ENCODE results near the gene WNT8A.

The WNT8A gene

GRCh38 chr5:138105709-138106108 lies 21.9 kb downstream of the WNT8A start:
- POLR2A ChIA-PET: no interaction called here
- TF ChIP-seq ZNF121 (tag by site-specific recombination; IDR thresholded peaks at IDR 0.05) (peak; percentile 79; the same call in 1 of the 2 replicates), ZNF488 (tag by site-specific recombination; IDR thresholded peaks at IDR 0.05) (no peak), ZNF324 (tag by site-specific recombination; IDR thresholded peaks at IDR 0.05) (no peak), ZIC2 (tag by site-specific recombination; IDR thresholded peaks at IDR 0.05) (no peak), ZNF398 (tag by site-specific recombination; IDR thresholded peaks at IDR 0.05) (no peak)
- no peaks in the 10 kb centered on the region for H3K36me3 ChIP-seq (ENCODE audit: control insufficient read depth in 2 of 2, insufficient read depth in 1 of 2, low read length in 2 of 2)
- no peaks in the 10 kb centered on the region for H3K9me3 ChIP-seq (ENCODE audit: control insufficient read depth, insufficient read depth, low read depth, low read length)
- CTCF ChIA-PET: no interaction called here
- H3K4me3 ChIP-seq (ENCODE audit: low read depth, low read length): no peak overlapping the region
- no peak overlapping the region for H3K27ac ChIP-seq (ENCODE audit: extremely low read depth, low read depth, low read length)
- peaks cover 17% of the 10 kb centered on the region for H3K4me1 ChIP-seq (ENCODE audit: control insufficient read depth, insufficient read depth, low read length)

GRCh38 chr5:138107213-138107612 lies 23.4 kb downstream of the WNT8A start:
- CTCF ChIA-PET: interaction anchor here (1.0 to 1.7 kb wide), 5 partner anchors 24 to 73 kb away, joined by 3 to 11 read pairs (median 4); partner anchors contain the start of gene WNT8A
- Histone ChIP-seq H3K4me1 (ENCODE audit: control insufficient read depth, insufficient read depth, low read length) (peaks cover 22% of the 10 kb centered on the region), H3K27ac (ENCODE audit: extremely low read depth, low read depth, low read length) (no peak overlapping the region), H3K4me3 (ENCODE audit: low read depth, low read length) (no peak overlapping the region), H3K9me3 (ENCODE audit: control insufficient read depth, insufficient read depth, low read depth, low read length) (no peaks in the 10 kb centered on the region), H3K36me3 (ENCODE audit: control insufficient read depth in 2 of 2, insufficient read depth in 1 of 2, low read length in 2 of 2) (no peaks in the 10 kb centered on the region)
- POLR2A ChIA-PET: no interaction called here
- TF ChIP-seq ATF2 (tag by site-specific recombination; IDR thresholded peaks at IDR 0.05; ENCODE audit: low read depth): no peak
- TF ChIP-seq ZNF449 (tag by site-specific recombination; IDR thresholded peaks at IDR 0.05): no peak
- TF ChIP-seq KLF10 (tag by site-specific recombination; IDR thresholded peaks at IDR 0.05): no peak
- TF ChIP-seq ZNF707 (tag by site-specific recombination; IDR thresholded peaks at IDR 0.05): no peak
- TF ChIP-seq ZNF670 (tag by site-specific recombination; IDR thresholded peaks at IDR 0.05; ENCODE audit: low read depth): no peak
- TF ChIP-seq ZNF148 (tag by site-specific recombination; IDR thresholded peaks at IDR 0.05; ENCODE audit: borderline replicate concordance): no peak
- no peak for TF ChIP-seq BCL6B (tag by site-specific recombination; IDR thresholded peaks at IDR 0.05)
